ENCODE data around the gene ZBTB2.
A peak's percentile ranks its signal among the peaks of the same experiment; 100 is the strongest.
"Not testable (repeated sequence)": the region's sequence is repeated elsewhere in the genome, so short reads cannot be mapped to it uniquely, and the experiment has no call there.

Gene ZBTB2

GRCh38 chr6:151400473-151400872, 9.1 kb upstream of the ZBTB2 start:
- DNase-seq (ENCODE audit: low spot score) = no peak

GRCh38 chr6:151399679-151400078, 8.3 kb upstream of the ZBTB2 start:
- peak; percentile 31 for DNase-seq (ENCODE audit: low spot score)

- no peak for DNase-seq (ENCODE audit: low spot score)
Observed at GRCh38 chr6:151393410-151393809, 2.1 kb upstream of the ZBTB2 start.

- DNase-seq (ENCODE audit: low spot score) = no peak
Observed at GRCh38 chr6:151392427-151392826, 1.1 kb upstream of the ZBTB2 start.

GRCh38 chr6:151390851-151391470, 398 bp downstream of the ZBTB2 start:
- DNase-seq (ENCODE audit: low spot score) = peak; percentile 83

GRCh38 chr6:151390276-151390850, 996 bp downstream of the ZBTB2 start:
- peak; percentile 98 for DNase-seq (ENCODE audit: low spot score)

- DNase-seq (ENCODE audit: low spot score) = no peak
Observed at GRCh38 chr6:151389618-151390275, 1.6 kb downstream of the ZBTB2 start.

GRCh38 chr6:151388997-151389617, 2.3 kb downstream of the ZBTB2 start:
- peak; percentile 22 for DNase-seq (ENCODE audit: low spot score)

GRCh38 chr6:151388236-151388635, 3.1 kb downstream of the ZBTB2 start:
- no peak for DNase-seq (ENCODE audit: low spot score)

- no peak for DNase-seq (ENCODE audit: low spot score)
Observed at GRCh38 chr6:151387175-151387970, 4.0 kb downstream of the ZBTB2 start.

GRCh38 chr6:151385177-151385576, 6.2 kb downstream of the ZBTB2 start:
- DNase-seq (ENCODE audit: low spot score) = peak; percentile 29

- DNase-seq (ENCODE audit: low spot score) = no peak
Observed at GRCh38 chr6:151384151-151384550, 7.2 kb downstream of the ZBTB2 start.

GRCh38 chr6:151382631-151383030, 8.7 kb downstream of the ZBTB2 start:
- DNase-seq (ENCODE audit: low spot score) = not testable (repeated sequence)

GRCh38 chr6:151381722-151382121, 9.6 kb downstream of the ZBTB2 start:
- DNase-seq (ENCODE audit: low spot score) = no peak

- no peak for DNase-seq (ENCODE audit: low spot score)
Observed at GRCh38 chr6:151380848-151381205, 10.5 kb downstream of the ZBTB2 start.

GRCh38 chr6:151379933-151380847, 11.2 kb downstream of the ZBTB2 start:
- peak; percentile 47 for DNase-seq (ENCODE audit: low spot score)

- no peak for DNase-seq (ENCODE audit: low spot score)
Observed at GRCh38 chr6:151377095-151377494, 14.3 kb downstream of the ZBTB2 start.

- DNase-seq (ENCODE audit: low spot score) = peak; percentile 28
Observed at GRCh38 chr6:151376440-151376839, 14.9 kb downstream of the ZBTB2 start.

GRCh38 chr6:151375833-151376232, 15.5 kb downstream of the ZBTB2 start:
- DNase-seq (ENCODE audit: low spot score) = no peak

- DNase-seq (ENCODE audit: low spot score) = peak; percentile 20
Observed at GRCh38 chr6:151374036-151374683, 17.2 kb downstream of the ZBTB2 start.

- no peak for DNase-seq (ENCODE audit: low spot score)
Observed at GRCh38 chr6:151372164-151372563, 19.2 kb downstream of the ZBTB2 start.

All from CD4-positive, alpha-beta T cell treated with Interleukin-2 at 100 ng/mL for 4 hours (primary cell).